ENCODE data around the gene TRIP10. TPM values are rescaled to one million over a fixed set of nuclear protein-coding genes. Genes with fewer than 3 reads are reported as not detected.

The TRIP10 gene
- 10 to 100 TPM; 49.0 to 68.4 TPM for total RNA-seq

- Mint-ChIP-seq H3K27me3 (ENCODE audit: low read depth) (no peaks in the 10 kb centered on the region), H3K9me3 (no peaks in the 10 kb centered on the region), H3K4me3 (peak within 1 kb of the TSS; percentile 92 to 96), H3K36me3 (ENCODE audit: insufficient read depth in 2 of 2) (peaks cover 7 to 21% of the 10 kb centered on the region in 2 donors), H3K4me1 (ENCODE audit: low read depth) (peaks cover 45% of the 10 kb centered on the region), H3K27ac (peak within 1 kb of the TSS; percentile 77)
- ATAC-seq (replicated peaks in 1 of 2) (peak; percentile 2 to 4), DNase-seq (peak; percentile 86 to 89)
Observed at GRCh38 chr19:6739390-6739882, at the start of gene TRIP10. TSS of gene TRIP10 (plus strand) at chr19:6739680. CDS start at chr19:6739762, 82 bp downstream.

- DNase-seq (no peak), ATAC-seq (replicated peaks in 1 of 2) (no peak)
- H3K27ac Mint-ChIP-seq: no peak overlapping the region
- peaks cover 10% of the 10 kb centered on the region for H3K4me1 Mint-ChIP-seq (ENCODE audit: low read depth)
- H3K36me3 Mint-ChIP-seq (ENCODE audit: insufficient read depth in 2 of 2): peaks cover 0 to 3% of the 10 kb centered on the region in 2 donors
- H3K27me3 Mint-ChIP-seq (ENCODE audit: low read depth): no peaks in the 10 kb centered on the region
- H3K9me3 Mint-ChIP-seq: peaks cover 3 to 4% of the 10 kb centered on the region in 2 donors
- no peak overlapping the region for H3K4me3 Mint-ChIP-seq
Observed at GRCh38 chr19:6690160-6690885, 49.2 kb upstream of the TRIP10 start.

GRCh38 chr19:6691342-6691741 lies 48.1 kb upstream of the TRIP10 start:
- no peaks in the 10 kb centered on the region for H3K27me3 Mint-ChIP-seq (ENCODE audit: low read depth)
- H3K36me3 Mint-ChIP-seq (ENCODE audit: insufficient read depth in 2 of 2): peaks cover 0 to 3% of the 10 kb centered on the region in 2 donors
- peaks cover 11% of the 10 kb centered on the region for H3K4me1 Mint-ChIP-seq (ENCODE audit: low read depth)
- no peak for DNase-seq
- peaks cover 3 to 4% of the 10 kb centered on the region in 2 donors for H3K9me3 Mint-ChIP-seq
- H3K4me3 Mint-ChIP-seq: no peak overlapping the region
- ATAC-seq (replicated peaks in 1 of 2): no peak
- no peak overlapping the region for H3K27ac Mint-ChIP-seq

- Mint-ChIP-seq H3K4me1 (ENCODE audit: low read depth) (peaks cover 16% of the 10 kb centered on the region), H3K36me3 (ENCODE audit: insufficient read depth in 2 of 2) (peaks cover 0 to 3% of the 10 kb centered on the region in 2 donors), H3K9me3 (peaks cover 3 to 4% of the 10 kb centered on the region in 2 donors), H3K4me3 (no peak overlapping the region), H3K27me3 (ENCODE audit: low read depth) (no peaks in the 10 kb centered on the region), H3K27ac (no peak overlapping the region)
- DNase-seq (no peak), ATAC-seq (replicated peaks in 1 of 2) (no peak)
Observed at GRCh38 chr19:6692027-6692426, 47.5 kb upstream of the TRIP10 start.

GRCh38 chr19:6693056-6693471 lies 46.4 kb upstream of the TRIP10 start:
- Mint-ChIP-seq H3K36me3 (ENCODE audit: insufficient read depth in 2 of 2) (peaks cover 0 to 3% of the 10 kb centered on the region in 2 donors), H3K9me3 (peaks cover 3 to 4% of the 10 kb centered on the region in 2 donors), H3K4me1 (ENCODE audit: low read depth) (peaks cover 14% of the 10 kb centered on the region), H3K4me3 (no peak overlapping the region), H3K27me3 (ENCODE audit: low read depth) (no peaks in the 10 kb centered on the region), H3K27ac (no peak overlapping the region)
- DNase-seq (no peak), ATAC-seq (replicated peaks in 1 of 2) (no peak)

- DNase-seq: no peak
- ATAC-seq (replicated peaks in 1 of 2): no peak
- H3K9me3 Mint-ChIP-seq: peaks cover 2% of the 10 kb centered on the region in 2 donors
- no peaks in the 10 kb centered on the region for H3K27me3 Mint-ChIP-seq (ENCODE audit: low read depth)
- H3K4me3 Mint-ChIP-seq: no peak overlapping the region
- peaks cover 12% of the 10 kb centered on the region for H3K4me1 Mint-ChIP-seq (ENCODE audit: low read depth)
- H3K27ac Mint-ChIP-seq: no peak overlapping the region
- peaks cover 0 to 3% of the 10 kb centered on the region in 2 donors for H3K36me3 Mint-ChIP-seq (ENCODE audit: insufficient read depth in 2 of 2)
Observed at GRCh38 chr19:6693681-6694080, 45.8 kb upstream of the TRIP10 start.

GRCh38 chr19:6694147-6694815 lies 45.2 kb upstream of the TRIP10 start:
- Mint-ChIP-seq H3K4me3 (no peak overlapping the region), H3K27me3 (ENCODE audit: low read depth) (no peaks in the 10 kb centered on the region), H3K4me1 (ENCODE audit: low read depth) (peaks cover 10% of the 10 kb centered on the region), H3K27ac (no peak overlapping the region), H3K9me3 (no peaks in the 10 kb centered on the region), H3K36me3 (ENCODE audit: insufficient read depth in 2 of 2) (peaks cover 0 to under 1% of the 10 kb centered on the region in 2 donors)
- no peak for DNase-seq
- ATAC-seq (replicated peaks in 1 of 2): no peak

GRCh38 chr19:6696239-6696820 lies 43.1 kb upstream of the TRIP10 start:
- ATAC-seq (replicated peaks in 1 of 2): no peak
- no peak for DNase-seq

GRCh38 chr19:6697291-6697690 lies 42.2 kb upstream of the TRIP10 start:
- peaks cover 10% of the 10 kb centered on the region for H3K4me1 Mint-ChIP-seq (ENCODE audit: low read depth)
- no peak for DNase-seq
- H3K9me3 Mint-ChIP-seq: peaks cover 0 to 1% of the 10 kb centered on the region in 2 donors
- no peaks in the 10 kb centered on the region for H3K27me3 Mint-ChIP-seq (ENCODE audit: low read depth)
- no peak overlapping the region for H3K27ac Mint-ChIP-seq
- no peak overlapping the region for H3K4me3 Mint-ChIP-seq
- H3K36me3 Mint-ChIP-seq (ENCODE audit: insufficient read depth in 2 of 2): peaks cover 0 to 2% of the 10 kb centered on the region in 2 donors
- ATAC-seq (replicated peaks in 1 of 2): peak in 1 of 2 donors; percentile 28

More at GRCh38 chr19:6696239-6696820, 43.1 kb upstream of the TRIP10 start:
- H3K27me3 Mint-ChIP-seq (ENCODE audit: low read depth): no peaks in the 10 kb centered on the region
- peaks cover 0 to 2% of the 10 kb centered on the region in 2 donors for H3K36me3 Mint-ChIP-seq (ENCODE audit: insufficient read depth in 2 of 2)
- peaks cover 0 to 1% of the 10 kb centered on the region in 2 donors for H3K9me3 Mint-ChIP-seq
- H3K4me3 Mint-ChIP-seq: no peak overlapping the region
- peaks cover 10% of the 10 kb centered on the region for H3K4me1 Mint-ChIP-seq (ENCODE audit: low read depth)
- H3K27ac Mint-ChIP-seq: no peak overlapping the region

GRCh38 chr19:6699935-6700334 lies 39.5 kb upstream of the TRIP10 start:
- H3K27me3 Mint-ChIP-seq (ENCODE audit: low read depth): no peaks in the 10 kb centered on the region
- no peak overlapping the region for H3K27ac Mint-ChIP-seq
- no peak overlapping the region for H3K4me3 Mint-ChIP-seq
- no peak for ATAC-seq (replicated peaks in 1 of 2)
- peaks cover 0 to 2% of the 10 kb centered on the region in 2 donors for H3K36me3 Mint-ChIP-seq (ENCODE audit: insufficient read depth in 2 of 2)
- H3K9me3 Mint-ChIP-seq: peaks cover 0 to 1% of the 10 kb centered on the region in 2 donors
- peaks cover 10% of the 10 kb centered on the region for H3K4me1 Mint-ChIP-seq (ENCODE audit: low read depth)
- DNase-seq: no peak

- Mint-ChIP-seq H3K9me3 (peaks cover 0 to 1% of the 10 kb centered on the region in 2 donors), H3K36me3 (ENCODE audit: insufficient read depth in 2 of 2) (peaks cover 0 to 2% of the 10 kb centered on the region in 2 donors), H3K4me1 (ENCODE audit: low read depth) (peaks cover 10% of the 10 kb centered on the region), H3K27me3 (ENCODE audit: low read depth) (no peaks in the 10 kb centered on the region), H3K4me3 (no peak overlapping the region), H3K27ac (no peak overlapping the region)
- DNase-seq (no peak), ATAC-seq (replicated peaks in 1 of 2) (no peak)
Observed at GRCh38 chr19:6700586-6701316, 38.7 kb upstream of the TRIP10 start.

GRCh38 chr19:6705931-6706632 lies 33.4 kb upstream of the TRIP10 start:
- peaks cover 32% of the 10 kb centered on the region for H3K27me3 Mint-ChIP-seq (ENCODE audit: low read depth)
- no peak overlapping the region for H3K4me3 Mint-ChIP-seq
- ATAC-seq (replicated peaks in 1 of 2) (no peak), DNase-seq (no peak)
- H3K4me1 Mint-ChIP-seq (ENCODE audit: low read depth): peaks cover 12% of the 10 kb centered on the region
- no peaks in the 10 kb centered on the region for H3K36me3 Mint-ChIP-seq (ENCODE audit: insufficient read depth in 2 of 2)
- H3K27ac Mint-ChIP-seq: no peak overlapping the region
- H3K9me3 Mint-ChIP-seq: no peaks in the 10 kb centered on the region

All from activated T-cell treated with anti-CD3 and anti-CD28 coated beads, Interleukin-2, amount 50 U/mL, for 72 hours (primary cell).